Activated CD8-positive, alpha-beta T cell treated with anti-CD3 and anti-CD28 coated beads, Interleukin-2, amount 10 ng/mL, durations not matched to agents 7 days and 5 days (primary cell): ENCODE results near the gene PSMG1. TPM values are rescaled to one million over a fixed set of nuclear protein-coding genes. Genes with fewer than 3 reads are reported as not detected.

Experiments
- ATAC-seq: fragments of 150-1000 bp; cut with Tn5 transposase; one replicate; pipeline ENCODE4 v1.10.0; 2021; ENCODE audit warnings: moderate library complexity
- CTCF ChIA-PET: fragments of 350-600 bp; sonication (Branson Sonifier 250); formaldehyde crosslinking; loops from one replicate; lab custom pipeline; 2021; ENCODE audit warnings: antibody characterized with exemption; lab: Charles Lee
- POLR2A ChIA-PET: fragments of 350-600 bp; sonication (Branson Sonifier 250); formaldehyde crosslinking; loops from one replicate; lab custom pipeline; 2021; ENCODE audit warnings: antibody characterized with exemption; lab: Charles Lee
- DNase-seq: peaks from one replicate; pipeline ENCODE4 v3.0.0-alpha.2; 2020
- H3K27ac Mint-ChIP-seq: one replicate; pipeline ENCODE4 v1.8.0; 2021; ENCODE audit warnings: mild to moderate bottlenecking, mixed read lengths
- H3K27me3 Mint-ChIP-seq: one replicate; pipeline ENCODE4 v1.8.0; 2021; ENCODE audit warnings: low read depth, mixed read lengths
- H3K36me3 Mint-ChIP-seq: one replicate; pipeline ENCODE4 v1.8.0; 2021; ENCODE audit warnings: low read depth, mixed read lengths
- H3K4me1 Mint-ChIP-seq: one replicate; pipeline ENCODE4 v1.8.0; 2021; ENCODE audit warnings: low read depth, mixed read lengths
- H3K4me3 Mint-ChIP-seq: one replicate; pipeline ENCODE4 v1.8.0; 2021; ENCODE audit warnings: mild to moderate bottlenecking, mixed read lengths
- H3K9me3 Mint-ChIP-seq: one replicate; pipeline ENCODE4 v1.8.0; 2022; ENCODE audit warnings: mixed read lengths; ENCODE audit not compliant: insufficient read depth
- total RNA-seq, 2 experiments: library from RNA; stranded (reverse); gene quantifications; one replicate each; pipeline ENCODE4 v1.2.3, GENCODE V29; 2021

Gene PSMG1
- total RNA-seq, 2 experiments from 2014 or later = 69.0 to 74.5 TPM

DNA sequence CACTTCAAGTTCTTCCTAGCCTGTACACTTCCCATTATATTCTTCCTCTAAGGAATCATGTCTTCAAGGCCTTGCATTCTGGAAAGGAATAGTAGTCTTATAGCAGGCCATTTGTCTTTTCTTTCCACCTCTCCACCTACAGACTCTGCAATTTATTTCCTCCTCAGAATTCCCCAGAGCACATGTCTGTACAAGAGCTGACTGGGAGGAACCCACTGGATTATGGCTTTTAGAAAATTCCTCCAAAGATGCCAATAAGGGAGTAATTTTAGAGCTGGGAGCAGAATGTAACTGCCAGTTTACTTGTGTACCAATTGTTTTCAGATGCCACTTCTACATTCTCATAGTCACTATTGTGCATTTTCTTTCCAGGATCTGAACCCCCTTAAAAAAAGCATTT lies 3.4 kb upstream of the PSMG1 start:
- Mint-ChIP-seq H3K36me3 (peaks cover 19% of the 10 kb centered on the region), H3K9me3 (no peaks in the 10 kb centered on the region), H3K27ac (no peak overlapping the region), H3K27me3 (no peaks in the 10 kb centered on the region), H3K4me3 (no peak overlapping the region), H3K4me1 (peaks cover 29% of the 10 kb centered on the region)
- ChIA-PET POLR2A (interaction anchor here (1.0 kb wide), 1 partner anchor 127 kb away, joined by 6 read pairs; no protein-coding TSS in a partner anchor), CTCF (interaction anchor here (1.6 kb wide), 1 partner anchor 10 kb away, joined by 5 read pairs; no protein-coding TSS in a partner anchor)
- DNase-seq = no peak
- no peak for ATAC-seq

DNA sequence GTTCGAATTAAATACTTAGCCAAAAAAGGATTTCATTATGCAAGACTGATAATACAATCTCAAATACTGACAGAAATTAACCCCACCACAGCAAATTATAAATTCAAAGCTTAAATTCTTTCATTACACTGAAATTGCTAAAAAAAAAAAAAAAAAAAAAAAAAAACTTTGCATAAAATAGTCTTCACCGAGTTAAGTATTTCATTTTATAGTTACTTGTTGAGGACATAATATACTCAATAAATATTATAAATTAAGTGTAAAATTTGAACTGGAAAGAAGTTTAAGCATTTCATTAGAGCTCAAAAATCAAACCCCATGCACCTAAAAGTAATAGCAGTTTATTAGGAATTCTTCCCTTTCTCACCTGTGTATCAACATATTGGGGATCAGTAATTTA lies 1.9 kb upstream of the PSMG1 start:
- ChIA-PET POLR2A (interaction anchor here (2.4 to 2.6 kb wide), 2 partner anchors 128 to 163 kb away, joined by 23 to 24 read pairs; partner anchors contain the start of genes BRWD1 and HMGN1), CTCF (interaction anchor here (1.8 to 2.6 kb wide), 2 partner anchors 203 to 256 kb away, joined by 5 to 11 read pairs; no protein-coding TSS in a partner anchor)
- peaks cover 31% of the 10 kb centered on the region for H3K4me1 Mint-ChIP-seq
- H3K9me3 Mint-ChIP-seq = no peaks in the 10 kb centered on the region
- no peak overlapping the region for H3K4me3 Mint-ChIP-seq
- H3K27me3 Mint-ChIP-seq = no peaks in the 10 kb centered on the region
- no peak overlapping the region for H3K27ac Mint-ChIP-seq
- DNase-seq (no peak), ATAC-seq (no peak)
- peaks cover 22% of the 10 kb centered on the region for H3K36me3 Mint-ChIP-seq

DNA sequence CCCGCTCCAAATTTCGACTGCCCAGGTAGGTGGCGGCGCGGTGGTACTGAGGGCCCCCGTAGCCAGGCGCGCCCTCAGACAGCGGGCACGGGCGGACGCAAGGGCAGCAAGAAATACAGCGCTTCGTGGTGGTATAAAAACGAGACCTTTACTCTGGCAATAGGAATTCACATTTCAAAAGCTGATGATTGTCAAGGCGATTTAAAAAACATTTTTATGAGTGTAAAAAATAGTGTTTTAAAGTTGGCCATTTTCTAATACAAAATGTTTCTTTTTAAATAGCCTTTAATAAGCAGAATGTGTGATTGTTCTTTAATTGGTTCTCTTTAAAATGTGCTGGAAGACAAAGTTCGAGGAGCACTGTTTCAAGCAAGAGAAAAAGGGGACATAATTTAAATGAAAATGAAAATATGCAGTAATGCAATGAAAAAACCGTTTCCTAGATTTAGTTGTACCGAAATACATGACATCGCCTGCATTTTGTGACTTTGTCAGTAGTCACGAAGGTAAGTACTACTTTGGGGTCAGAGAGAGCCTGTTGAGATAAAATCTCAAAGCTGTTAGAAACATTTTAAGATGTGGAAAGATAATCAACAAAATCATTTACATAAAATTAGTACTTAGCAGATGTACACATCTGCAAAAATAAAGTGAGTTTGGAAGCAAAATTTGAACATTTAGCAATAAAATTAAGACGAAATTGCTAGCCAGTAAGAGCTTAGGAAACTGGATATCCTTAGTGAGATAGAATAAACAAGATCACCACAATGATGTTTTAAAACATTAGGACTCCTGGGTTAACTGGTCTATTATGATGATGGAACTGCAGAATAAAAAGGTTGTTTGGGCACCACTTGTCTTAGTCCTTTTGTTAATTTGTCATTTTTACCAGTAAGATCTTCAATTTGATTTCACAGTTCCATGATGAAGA lies 1.1 kb upstream of the PSMG1 start:
- Mint-ChIP-seq H3K9me3 (no peaks in the 10 kb centered on the region), H3K27me3 (no peaks in the 10 kb centered on the region), H3K27ac (peak overlapping the region; percentile 98), H3K4me3 (peak overlapping the region; percentile 97), H3K4me1 (peaks cover 35% of the 10 kb centered on the region), H3K36me3 (peaks cover 28% of the 10 kb centered on the region)
- ChIA-PET CTCF (interaction anchor here (0.8 to 2.6 kb wide), 5 partner anchors 128 to 257 kb away, joined by 3 to 11 read pairs (median 3); a partner anchor contains a TSS), POLR2A (interaction anchor here (0.7 to 2.6 kb wide), 8 partner anchors 16 to 203 kb away, joined by 3 to 24 read pairs (median 6); partner anchors contain the start of genes BRWD1 and HMGN1)
- DNase-seq (no peak), ATAC-seq (no peak)

DNA sequence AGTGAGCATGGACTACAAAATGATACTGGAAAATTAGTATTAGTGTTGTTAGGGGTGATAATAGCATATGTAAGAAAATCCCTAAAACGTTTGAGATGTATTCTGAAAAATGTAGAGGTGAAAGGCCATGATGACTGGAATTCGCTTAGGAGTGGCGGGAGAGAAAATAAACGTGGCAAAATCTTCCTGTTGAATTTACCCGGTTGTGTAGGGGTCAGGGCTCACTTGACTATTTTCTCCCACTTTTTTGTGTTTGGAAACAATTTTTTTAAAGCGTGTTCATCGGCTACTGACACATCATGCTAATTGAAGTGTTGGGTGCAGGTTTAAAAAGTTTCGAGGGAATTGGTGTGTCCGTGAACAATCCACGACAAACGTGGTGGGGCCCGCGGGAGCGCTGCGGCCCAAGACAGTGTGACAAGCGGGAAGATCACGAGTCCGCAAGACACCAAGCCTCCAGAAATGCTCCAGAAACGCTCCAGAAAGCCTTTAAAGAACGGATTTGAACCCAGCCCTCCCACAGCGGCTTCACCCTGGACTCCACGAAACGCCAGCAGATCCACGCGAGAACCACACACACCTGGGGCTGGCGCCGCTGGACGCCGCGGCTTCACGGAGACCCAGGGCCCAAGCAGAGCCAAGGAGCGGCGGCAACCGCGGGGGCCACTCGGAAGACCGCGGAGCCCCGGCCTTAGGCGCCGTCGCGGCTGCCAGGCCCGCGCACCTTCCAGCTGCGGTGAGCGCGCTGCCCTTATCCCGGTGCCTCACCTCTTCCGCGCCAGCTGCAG lies 573 bp downstream of the PSMG1 start:
- CTCF ChIA-PET = interaction anchor here (1.1 to 2.6 kb wide), 4 partner anchors 8 to 259 kb away, joined by 3 to 11 read pairs (median 4); no protein-coding TSS in a partner anchor
- POLR2A ChIA-PET = interaction anchor here (0.7 to 2.6 kb wide), 7 partner anchors 9 to 1619 kb away, joined by 3 to 24 read pairs (median 8); partner anchors contain the start of genes BRWD1 and HMGN1
- Mint-ChIP-seq H3K36me3 (peaks cover 34% of the 10 kb centered on the region), H3K27ac (peak overlapping the region; percentile 98), H3K27me3 (no peaks in the 10 kb centered on the region), H3K9me3 (no peaks in the 10 kb centered on the region), H3K4me1 (peaks cover 37% of the 10 kb centered on the region), H3K4me3 (peak overlapping the region; percentile 97)
- ATAC-seq = peak; percentile 0
- peak; percentile 35 for DNase-seq

DNA sequence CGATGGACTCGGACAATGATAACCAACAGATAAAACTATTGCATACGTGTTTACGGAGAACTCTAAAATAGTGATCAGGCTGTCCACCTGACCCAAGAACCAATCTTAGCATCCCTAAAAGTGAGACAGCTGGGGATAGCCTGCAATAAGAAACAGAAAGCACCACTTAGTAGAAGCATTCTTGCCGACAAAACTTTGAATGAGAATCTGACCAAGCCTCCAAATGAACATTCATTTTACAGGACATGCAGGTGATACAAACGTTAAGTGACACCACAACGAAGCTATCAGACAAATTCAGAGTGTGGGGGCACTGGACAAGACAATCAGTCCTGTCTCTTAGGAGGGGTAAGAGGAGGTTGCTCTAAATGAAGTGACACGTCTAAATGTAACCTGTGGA lies 1.2 kb downstream of the PSMG1 start:
- ChIA-PET POLR2A (interaction anchor here (1.1 to 1.8 kb wide), 2 partner anchors 9 kb away, joined by 3 to 8 read pairs; no protein-coding TSS in a partner anchor), CTCF (no interaction called here)
- H3K4me1 Mint-ChIP-seq = peaks cover 37% of the 10 kb centered on the region
- H3K27me3 Mint-ChIP-seq = no peaks in the 10 kb centered on the region
- H3K36me3 Mint-ChIP-seq = peaks cover 34% of the 10 kb centered on the region
- no peak for ATAC-seq
- peak overlapping the region; percentile 98 for H3K27ac Mint-ChIP-seq
- H3K9me3 Mint-ChIP-seq = no peaks in the 10 kb centered on the region
- peak overlapping the region; percentile 97 for H3K4me3 Mint-ChIP-seq
- DNase-seq = no peak

DNA sequence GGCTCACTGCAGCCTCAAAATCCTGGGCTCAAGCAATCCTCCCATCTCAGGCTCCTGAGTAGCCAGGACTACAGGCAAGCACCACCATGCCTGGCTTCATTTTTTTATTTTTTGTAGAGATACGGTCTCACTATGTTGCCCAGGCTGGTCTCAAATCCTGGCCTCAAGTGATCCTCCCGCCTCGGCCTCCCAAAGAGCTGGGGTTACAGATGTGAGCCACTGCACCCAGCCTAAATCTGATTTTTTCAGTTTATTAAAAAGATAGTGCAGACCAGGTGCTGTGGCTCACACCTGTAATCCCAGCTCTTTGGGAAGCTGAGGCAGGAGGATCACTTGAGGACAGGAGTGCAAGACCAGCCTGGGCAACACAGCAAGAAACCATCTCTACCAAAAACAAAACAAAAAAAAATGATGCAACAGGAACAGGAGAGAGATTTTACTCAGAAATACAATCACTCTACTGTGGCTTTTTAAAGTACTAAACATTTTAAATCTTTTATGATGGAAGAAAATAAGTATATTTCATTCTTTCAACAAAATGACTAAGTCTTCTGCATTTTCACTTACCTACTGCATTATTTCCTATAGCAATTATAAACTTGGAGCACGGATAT lies 1.9 kb downstream of the PSMG1 start:
- peak overlapping the region; percentile 97 for H3K4me3 Mint-ChIP-seq
- no peak overlapping the region for H3K27ac Mint-ChIP-seq
- no peaks in the 10 kb centered on the region for H3K27me3 Mint-ChIP-seq
- DNase-seq = no peak
- no peak for ATAC-seq
- CTCF ChIA-PET = interaction anchor here (0.9 to 1.2 kb wide), 2 partner anchors 13 to 206 kb away, joined by 3 to 6 read pairs; no protein-coding TSS in a partner anchor
- no peaks in the 10 kb centered on the region for H3K9me3 Mint-ChIP-seq
- POLR2A ChIA-PET = interaction anchor here (1.1 kb wide), 1 partner anchor 9 kb away, joined by 3 read pairs; no protein-coding TSS in a partner anchor
- H3K36me3 Mint-ChIP-seq = peaks cover 38% of the 10 kb centered on the region
- H3K4me1 Mint-ChIP-seq = peaks cover 40% of the 10 kb centered on the region

DNA sequence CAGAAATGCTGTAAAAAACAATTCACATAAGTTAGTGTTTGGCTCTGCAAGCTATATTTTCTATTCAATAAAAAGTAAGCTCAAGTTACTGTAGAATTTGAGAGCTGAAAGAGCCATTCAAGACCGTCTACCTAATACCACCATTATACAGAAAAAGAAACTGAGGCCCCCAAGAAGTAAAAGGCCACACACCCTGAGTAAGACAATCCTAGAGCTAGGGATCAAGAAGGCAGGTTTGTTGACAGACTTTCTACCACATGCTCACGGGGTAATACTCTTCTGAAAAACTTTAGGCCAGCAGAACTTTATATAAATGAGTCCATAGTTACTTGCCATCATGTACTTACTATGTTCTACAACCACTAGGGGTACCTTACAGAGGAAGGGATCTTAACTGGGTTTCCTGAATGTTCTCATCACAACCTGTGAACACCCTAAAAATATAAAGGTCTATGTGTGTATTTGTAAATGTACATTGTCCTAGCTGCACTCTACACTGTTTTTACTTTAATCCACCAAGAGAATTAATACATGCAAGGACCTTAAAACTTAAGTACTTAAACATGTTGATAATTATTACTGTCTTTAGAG lies 2.7 kb downstream of the PSMG1 start:
- ATAC-seq = no peak
- POLR2A ChIA-PET = no interaction called here

DNA sequence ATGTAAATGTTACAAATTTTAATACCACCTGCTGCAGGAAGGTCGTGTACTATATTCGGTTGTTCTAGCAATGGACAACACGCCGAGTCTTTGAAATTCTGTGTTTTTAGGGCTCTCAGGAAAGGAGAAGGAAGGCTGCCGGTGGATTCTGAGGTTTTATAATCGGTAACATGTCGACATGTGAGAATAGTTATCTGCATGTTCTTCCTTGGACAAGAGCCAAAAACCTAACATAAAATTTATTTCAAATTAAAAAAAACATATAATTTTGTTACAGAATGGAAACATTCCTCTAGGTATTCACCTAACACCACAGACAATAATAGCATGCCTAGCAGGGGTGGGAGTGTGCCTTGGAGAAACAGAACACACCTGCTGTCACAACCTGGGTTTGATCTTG lies 4.8 kb downstream of the PSMG1 start:
- Mint-ChIP-seq H3K27ac (no peak overlapping the region), H3K4me3 (no peak overlapping the region), H3K36me3 (peaks cover 57% of the 10 kb centered on the region), H3K27me3 (no peaks in the 10 kb centered on the region), H3K4me1 (peaks cover 33% of the 10 kb centered on the region), H3K9me3 (no peaks in the 10 kb centered on the region)
- ChIA-PET POLR2A (no interaction called here), CTCF (no interaction called here)
- no peak for ATAC-seq
- DNase-seq = no peak

More for the DNA sequence above, 2.7 kb downstream of the PSMG1 start:
- Mint-ChIP-seq H3K4me3 (no peak overlapping the region), H3K36me3 (peaks cover 46% of the 10 kb centered on the region), H3K9me3 (no peaks in the 10 kb centered on the region), H3K27me3 (no peaks in the 10 kb centered on the region), H3K4me1 (peaks cover 43% of the 10 kb centered on the region), H3K27ac (peak overlapping the region; percentile 55)
- DNase-seq = no peak
- CTCF ChIA-PET = interaction anchor here (0.9 to 1.2 kb wide), 2 partner anchors 12 to 207 kb away, joined by 3 to 6 read pairs; no protein-coding TSS in a partner anchor

DNA sequence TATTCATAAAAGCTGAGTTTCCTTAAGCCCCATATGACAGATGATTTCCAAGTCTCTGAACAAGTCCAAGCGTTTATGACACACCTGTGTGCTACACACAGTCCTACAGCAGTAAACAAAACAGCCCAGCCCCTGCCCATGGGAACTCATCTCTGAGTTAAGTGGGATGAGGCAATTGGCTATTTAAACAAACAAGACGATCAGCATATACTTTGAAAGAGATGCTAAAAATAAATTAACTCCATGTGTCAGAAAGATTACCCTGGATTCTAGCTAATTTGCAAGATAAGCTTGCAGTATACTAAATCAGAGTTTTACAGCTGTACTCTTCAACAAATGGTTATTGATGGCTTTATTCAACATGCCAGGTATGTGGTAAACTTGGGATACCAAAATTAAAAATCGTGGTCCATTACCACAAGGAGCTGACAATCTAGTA lies 7.0 kb downstream of the PSMG1 start:
- Mint-ChIP-seq H3K4me3 (no peak overlapping the region), H3K27ac (no peak overlapping the region), H3K36me3 (peaks cover 66% of the 10 kb centered on the region), H3K27me3 (no peaks in the 10 kb centered on the region), H3K9me3 (no peaks in the 10 kb centered on the region), H3K4me1 (peaks cover 21% of the 10 kb centered on the region)
- POLR2A ChIA-PET = no interaction called here
- CTCF ChIA-PET = interaction anchor here (1.0 to 2.3 kb wide), 9 partner anchors 9 to 442 kb away, joined by 3 to 11 read pairs (median 5); no protein-coding TSS in a partner anchor
- no peak for ATAC-seq
- no peak for DNase-seq

DNA sequence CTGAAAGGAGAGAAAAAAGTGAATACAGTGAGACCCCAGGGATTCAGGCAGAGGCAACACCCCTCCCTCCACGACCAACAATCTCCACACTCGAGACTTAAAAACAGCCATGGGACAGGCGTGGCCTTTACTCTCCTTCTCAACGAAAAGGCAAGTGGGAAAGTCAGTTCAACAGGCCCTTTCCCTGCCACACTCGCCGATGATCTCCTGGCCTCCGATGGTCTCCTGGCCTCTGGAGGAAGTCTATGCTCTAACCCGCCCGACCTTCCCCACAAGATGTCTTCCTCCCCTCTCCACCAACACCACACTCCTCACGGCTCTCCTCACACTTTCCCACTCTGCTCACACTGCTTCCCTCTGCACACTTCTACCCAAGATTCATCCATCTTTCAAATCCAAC lies 7.6 kb downstream of the PSMG1 start:
- Mint-ChIP-seq H3K9me3 (no peaks in the 10 kb centered on the region), H3K27me3 (no peaks in the 10 kb centered on the region), H3K27ac (no peak overlapping the region), H3K4me3 (no peak overlapping the region), H3K36me3 (peaks cover 68% of the 10 kb centered on the region), H3K4me1 (peaks cover 19% of the 10 kb centered on the region)
- CTCF ChIA-PET = interaction anchor here (1.0 to 2.3 kb wide), 3 partner anchors 8 to 265 kb away, joined by 5 to 11 read pairs (median 6); no protein-coding TSS in a partner anchor
- DNase-seq (no peak), ATAC-seq (no peak)
- POLR2A ChIA-PET = no interaction called here
